Fibroblast of skin of scalp (primary cell): ENCODE results near the gene KLF6.
"Not testable (repeated sequence)": the region's sequence is repeated elsewhere in the genome, so short reads cannot be mapped to it uniquely, and the experiment has no call there.

ENCODE experiments used
- DNase-seq: peaks from one replicate; pipeline ENCODE4 v3.0.0-alpha.2; 2013

KLF6 gene

DNA sequence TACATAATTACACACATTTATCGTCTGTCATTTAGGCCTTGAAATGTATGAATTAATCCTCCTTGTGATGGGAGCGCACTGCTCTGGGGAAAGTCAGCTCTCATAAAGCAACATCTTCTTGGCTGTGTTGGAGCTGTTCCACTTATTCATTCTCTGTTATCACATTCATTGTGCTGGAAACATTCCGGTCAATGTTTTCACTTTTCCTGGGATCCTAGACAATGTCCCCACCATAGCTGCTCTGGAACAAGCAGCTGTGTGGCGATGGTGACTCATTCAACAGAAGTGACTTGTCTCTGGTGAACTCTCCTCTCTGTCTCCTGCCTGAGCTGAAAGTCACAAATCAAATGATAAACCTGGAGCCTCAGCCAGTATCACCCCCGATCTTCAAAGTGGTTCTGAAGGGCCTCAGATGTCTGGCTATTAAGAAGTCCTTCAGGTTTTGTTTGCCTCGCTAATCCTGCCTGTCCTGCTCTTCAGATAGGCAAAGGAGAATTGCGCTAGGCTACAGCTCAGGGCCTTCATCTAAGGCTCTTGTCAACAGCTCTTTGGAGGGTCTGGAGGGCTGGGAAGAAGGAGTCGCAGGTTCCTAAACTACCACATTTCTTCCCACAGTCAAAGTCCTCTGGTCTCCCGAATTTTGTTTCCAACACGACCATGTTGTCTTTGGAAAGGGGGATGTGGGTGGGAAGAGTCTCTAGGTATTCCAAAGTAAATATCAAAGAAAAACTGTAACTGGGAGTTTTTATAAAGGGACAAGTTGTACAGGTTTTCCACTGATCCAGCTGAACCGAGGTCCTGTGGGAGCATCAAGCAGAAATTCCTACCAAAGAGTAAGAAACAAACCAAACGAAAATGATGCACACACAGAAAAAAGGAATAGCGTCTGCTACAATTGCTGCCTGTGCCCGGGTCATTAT lies 29.3 kb downstream of the KLF6 start:
- DNase-seq, result peak; percentile 68

DNA sequence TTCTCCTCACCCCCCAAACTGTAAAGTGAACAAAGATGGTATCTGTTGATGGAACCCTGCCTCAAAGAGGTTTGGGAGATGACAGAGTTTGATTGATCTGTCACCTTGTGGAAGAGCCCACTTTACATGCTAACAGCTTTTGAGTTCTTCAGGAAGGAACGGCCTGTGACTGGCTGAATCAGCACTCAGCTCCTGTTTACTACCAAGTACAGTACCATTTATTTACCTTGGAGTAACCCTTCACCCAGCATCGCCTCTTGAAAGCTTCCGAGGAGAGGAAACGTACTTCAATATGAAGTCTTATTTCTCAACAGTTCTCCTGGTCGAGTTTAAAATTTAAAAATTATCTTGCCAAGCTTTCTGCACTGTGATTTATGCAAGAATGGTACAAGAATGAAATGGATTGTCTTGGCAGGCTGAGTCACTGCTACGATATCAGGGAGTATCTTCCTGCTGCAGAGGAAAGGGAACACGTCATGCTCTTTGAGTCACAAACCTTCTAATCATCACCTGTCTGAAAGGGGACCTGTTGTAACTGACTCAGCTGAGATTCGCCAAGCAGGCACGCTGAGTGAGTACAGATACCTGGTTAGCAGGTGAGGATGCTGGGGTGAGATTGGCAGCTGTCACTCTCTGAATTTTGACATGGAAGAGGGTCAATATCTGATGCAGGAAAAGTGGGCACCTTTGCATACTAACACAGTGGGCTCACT lies 30.1 kb downstream of the KLF6 start:
- DNase-seq, result peak; percentile 66

DNA sequence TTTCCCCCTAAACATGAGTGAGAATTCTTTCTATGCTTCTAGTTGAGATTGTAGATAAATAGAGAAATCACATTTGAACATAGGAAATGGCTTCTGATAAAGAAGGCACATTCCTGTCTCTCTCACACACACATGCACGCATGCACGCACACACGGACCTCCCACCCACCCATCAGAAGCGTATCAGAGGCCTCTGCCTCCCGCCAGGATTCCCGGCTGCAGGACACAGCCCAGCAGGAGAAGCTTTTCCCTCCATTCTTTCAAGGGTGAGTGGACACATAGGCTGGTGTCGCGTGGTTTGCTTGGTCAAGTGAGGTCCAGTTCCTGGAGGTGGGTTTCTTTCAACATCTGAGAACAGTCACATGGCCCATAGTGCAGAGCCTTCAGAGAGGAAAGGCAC lies 34.2 kb downstream of the KLF6 start:
- DNase-seq, result peak; percentile 22

DNA sequence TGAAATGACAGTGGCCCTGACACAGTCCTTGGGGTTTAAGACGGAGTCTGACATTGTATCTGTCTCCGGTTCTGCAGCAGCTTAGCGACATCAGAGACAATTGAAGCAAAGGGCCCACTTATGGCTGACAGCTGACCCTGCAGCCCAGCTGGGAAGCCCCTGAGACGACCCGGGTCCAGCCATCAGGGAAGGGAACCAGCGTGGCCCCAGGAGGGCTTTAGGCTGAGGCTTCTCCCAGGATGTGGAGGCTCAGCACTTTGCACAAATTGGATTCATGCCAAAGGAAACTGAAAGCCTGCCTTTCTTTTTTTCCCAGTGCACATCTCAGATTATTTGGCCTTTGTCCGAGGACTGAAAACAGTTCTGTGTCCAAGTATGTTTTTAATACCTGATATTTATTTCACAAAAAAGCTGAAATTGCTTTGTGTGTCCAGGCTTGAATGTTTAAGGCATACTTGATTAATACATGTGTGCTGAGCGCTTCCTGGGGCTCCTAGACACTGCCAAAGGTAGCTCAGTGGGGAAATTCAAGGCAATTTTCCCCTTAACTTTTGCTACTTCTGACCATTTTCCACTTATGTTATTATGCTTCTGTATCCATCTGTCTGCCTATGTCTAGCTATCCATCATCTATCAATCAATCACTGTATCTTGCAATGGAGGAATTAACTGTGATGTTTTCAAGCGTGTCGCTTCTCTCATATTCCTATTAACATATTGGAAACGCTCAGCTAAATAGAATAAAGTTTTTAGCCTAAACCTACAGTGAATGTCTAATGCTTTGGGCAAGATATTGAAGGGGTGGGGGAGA lies 34.8 kb downstream of the KLF6 start:
- DNase-seq, result peak; percentile 46

DNA sequence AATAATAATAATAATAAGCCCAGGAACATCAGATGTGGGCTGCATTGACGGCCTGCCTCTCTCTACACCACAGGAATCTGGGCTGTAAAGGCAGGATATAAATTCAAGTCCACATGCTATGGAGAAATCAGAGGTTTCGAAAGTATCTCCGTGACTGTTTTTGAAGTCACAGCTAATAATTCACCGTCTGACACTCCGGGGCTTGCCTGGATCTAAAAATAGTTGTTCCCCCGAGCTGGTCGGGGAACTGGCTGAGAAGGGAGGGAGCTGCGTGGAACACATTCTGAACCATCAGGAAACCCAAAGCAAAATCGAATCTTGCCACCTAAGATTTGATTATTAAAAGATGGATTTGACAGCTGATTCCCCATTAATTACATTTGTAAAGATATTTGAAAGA lies 35.4 kb downstream of the KLF6 start:
- DNase-seq, result peak; percentile 70

DNA sequence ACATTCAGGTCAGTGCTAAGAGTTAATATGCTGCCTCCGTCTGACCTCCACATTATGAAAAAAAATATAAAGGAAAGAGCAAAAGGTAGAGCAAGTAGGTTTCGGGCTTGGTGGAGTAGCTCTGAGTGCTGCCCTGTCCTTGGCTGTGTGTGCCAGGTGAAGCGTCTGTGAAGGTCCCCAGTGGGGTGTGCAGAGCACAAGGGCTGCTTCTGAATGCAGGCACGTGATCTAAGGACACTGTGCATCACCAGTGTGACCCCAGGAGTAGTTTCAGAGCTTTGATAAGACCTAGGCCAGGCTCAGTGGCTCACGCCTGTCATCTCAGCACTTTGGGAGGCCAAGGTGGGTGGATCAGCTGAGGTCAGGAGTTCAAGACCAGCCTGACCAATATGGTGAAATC lies 36.0 kb downstream of the KLF6 start:
- no peak for DNase-seq

DNA sequence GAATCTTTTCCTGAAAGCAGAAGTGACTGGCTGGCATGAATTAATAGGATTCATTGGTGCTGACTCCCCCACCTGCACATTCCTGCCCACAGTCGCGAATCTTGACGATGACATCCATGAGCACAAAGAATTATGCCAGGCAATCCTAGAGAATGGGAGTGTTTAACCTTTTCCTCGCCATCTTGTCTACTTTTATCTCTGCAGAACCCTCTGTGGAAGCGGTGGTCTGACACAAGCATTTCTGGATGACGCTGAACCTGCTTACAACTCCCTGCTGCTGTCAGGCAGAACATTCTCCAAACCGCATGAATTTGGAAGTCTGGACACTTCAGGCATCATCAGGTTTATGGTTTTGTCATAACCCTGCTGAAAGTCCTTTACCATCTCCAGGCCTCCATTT lies 36.5 kb downstream of the KLF6 start:
- no peak for DNase-seq

DNA sequence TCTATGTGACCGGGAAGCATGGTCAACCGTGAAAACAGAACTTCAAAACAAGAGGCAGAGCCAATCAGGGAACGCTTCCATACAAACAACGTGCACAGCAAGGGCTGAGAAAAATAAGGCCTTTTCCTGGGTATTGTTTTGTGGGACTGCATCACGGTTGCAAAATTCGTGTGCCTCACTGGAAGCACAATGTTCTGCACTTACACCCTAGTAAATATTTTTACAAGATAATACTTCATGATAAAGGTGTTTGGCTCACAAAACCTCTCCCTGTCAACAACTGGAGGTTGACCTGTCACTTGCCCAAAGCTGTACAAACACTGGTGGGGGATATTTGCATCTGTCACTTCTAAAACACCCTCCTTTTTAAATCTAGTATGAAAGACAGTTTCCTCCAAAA lies 37.0 kb downstream of the KLF6 start:
- no peak for DNase-seq

DNA sequence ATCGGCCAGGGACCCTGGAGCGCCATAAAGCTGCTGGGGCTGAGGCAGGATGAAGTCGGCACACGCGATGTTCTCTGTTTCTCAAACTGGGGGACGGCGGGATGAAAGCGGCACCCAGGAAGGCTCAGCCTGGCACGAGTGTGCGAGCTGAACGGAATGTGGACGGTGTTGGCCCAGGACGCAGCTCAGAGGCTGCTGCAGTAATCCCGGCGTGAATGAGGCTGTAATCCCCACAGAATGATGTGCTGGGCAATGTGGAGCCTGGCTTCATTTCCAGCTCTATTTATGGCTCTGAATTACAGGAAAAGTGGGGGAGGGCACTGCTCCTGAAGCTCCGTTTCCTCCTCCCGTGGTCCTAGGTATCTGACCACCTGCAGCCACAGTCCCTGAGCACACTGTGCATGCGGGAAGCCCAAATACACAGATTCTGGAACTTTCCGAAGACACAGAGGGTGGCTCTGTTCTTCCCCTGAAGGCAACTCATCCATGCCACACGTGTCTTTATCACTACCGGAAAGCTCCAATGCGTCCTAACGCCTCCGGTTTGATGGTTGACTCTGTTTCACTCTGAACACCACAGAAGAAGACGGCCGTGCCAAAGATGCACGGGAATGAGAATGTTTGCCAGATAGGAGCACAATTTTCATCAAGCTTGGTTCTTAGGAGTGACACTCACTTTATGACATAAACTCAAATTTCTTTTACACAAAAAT lies 37.6 kb downstream of the KLF6 start:
- DNase-seq, result no peak

DNA sequence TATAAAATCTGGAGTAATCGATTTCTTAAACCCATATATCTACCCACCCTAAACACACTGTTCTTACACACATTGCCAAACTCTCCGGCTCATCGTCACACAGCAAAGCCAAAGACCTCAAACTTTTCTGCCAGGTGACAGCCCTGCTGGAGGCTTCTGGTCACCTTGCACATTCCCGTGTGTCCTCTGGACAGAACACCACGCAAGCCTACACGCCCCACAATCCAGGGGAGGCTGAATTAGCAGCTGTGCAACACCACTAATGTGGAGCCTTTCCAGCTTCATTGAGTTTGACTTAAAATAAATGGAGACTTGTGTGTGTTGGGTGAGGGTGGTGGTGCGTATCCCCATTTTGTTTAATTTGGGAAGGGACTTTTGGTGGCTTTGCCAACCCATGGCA lies 38.4 kb downstream of the KLF6 start:
- DNase-seq, result no peak

DNA sequence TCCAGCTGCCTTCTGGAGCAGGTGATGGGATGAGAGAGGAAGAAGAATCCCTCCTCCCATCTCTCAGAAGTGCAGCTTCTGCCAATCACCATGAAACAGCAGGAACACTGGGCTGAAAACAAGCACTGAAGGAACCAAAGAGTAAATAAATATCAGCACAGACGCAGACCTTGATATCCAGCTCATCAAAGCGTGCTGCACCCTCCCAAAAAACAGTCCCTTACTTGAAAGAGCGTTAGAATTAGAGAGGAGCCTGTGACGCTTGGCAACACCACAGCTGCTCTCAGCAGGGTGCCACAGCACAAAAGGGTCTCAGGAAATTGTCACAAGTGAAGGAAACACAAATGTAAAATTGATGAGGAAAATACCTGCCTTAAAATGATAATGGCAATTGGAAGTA lies 39.5 kb downstream of the KLF6 start:
- DNase-seq, result no peak

DNA sequence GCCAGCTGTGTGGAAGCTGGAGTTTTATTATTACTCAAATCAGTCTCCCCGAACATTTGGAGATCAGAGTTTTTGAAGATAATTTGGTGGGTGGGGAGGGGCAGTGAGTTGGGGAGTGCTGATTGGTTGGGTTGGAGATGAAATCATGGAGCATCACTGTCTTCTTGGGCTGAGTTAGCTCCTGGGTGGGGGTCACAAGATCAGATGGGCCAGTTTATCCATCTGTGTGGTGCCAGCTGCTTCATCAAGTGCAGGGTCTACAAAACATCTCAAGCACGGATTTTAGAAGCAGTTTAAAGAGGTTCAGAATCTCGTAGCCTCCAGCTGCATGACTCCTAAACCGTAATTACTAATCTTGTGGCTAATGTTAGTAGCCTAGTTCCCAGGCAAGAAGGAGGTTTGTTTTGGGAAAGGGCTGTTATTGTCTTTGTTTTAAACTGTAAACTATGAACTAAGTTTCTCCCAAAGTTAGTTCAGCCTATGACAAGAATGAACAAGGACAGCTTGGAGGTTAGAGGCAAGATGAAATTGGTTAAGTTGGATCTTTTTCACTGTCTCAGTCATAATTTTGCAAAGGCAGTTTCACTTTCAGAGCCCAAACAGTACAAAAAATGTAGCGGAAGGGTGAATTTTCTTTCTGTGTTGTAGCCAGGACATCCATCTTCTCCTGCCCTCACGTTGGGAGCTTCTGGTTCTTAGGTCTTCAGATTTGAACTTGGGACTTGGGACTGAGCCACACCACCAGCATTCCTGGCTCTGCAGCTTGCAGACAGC lies 43.1 kb downstream of the KLF6 start:
- DNase-seq, result no peak

DNA sequence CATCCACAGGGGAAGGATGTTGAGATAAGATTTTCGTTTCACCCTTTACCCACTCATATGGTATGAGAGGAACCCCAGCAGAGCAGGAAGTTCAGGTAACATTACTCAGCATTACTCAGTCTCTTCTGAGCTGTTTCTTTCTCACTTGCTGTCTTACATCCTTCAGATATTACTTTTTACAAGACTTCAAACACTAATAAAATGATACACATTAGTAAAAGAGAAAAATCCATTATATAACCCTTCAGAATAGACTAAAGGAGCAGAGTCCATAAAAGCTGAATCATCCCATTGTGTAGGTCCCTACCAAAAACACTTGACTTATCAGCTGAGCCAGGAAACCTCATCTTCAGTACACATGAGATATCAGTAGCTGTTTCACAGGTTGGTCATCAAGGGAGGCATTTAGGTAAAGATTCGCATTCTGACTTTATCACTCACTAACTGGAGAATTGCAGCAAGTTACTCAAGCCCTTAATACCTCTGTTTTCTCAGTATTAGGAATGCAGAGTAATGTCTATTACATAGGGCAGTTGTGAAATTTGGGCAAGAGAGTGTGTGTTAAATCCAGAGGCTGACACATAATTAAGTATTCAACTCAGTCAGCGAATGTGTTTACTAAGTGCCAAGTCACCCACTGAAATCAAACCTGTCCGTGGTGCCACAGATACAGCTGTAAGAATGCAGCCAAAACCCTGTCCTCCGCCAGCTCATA lies 44.7 kb downstream of the KLF6 start:
- DNase-seq, result peak; percentile 27

DNA sequence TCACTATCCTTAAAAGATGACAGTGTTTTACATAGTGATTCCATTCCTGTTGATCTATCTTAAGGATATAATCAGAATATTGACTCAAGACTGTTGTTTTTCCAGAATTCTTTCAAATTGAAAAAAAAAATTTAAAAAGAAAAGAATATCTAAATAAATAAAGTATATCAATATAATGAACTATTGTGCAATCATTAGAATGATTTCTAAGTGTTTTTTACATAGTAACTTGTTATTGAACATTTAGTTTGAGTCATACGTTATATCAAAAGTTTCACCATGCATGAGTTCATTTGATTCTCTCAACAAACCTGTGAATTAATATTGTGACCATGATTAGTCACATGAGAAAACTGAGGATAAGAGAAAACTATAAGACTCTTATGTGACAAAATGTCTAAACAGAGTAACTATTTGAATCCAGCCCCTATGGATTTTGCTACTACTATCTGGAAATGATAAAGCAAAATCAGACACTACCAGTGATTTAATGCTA lies 46.1 kb downstream of the KLF6 start:
- DNase-seq, result no peak

DNA sequence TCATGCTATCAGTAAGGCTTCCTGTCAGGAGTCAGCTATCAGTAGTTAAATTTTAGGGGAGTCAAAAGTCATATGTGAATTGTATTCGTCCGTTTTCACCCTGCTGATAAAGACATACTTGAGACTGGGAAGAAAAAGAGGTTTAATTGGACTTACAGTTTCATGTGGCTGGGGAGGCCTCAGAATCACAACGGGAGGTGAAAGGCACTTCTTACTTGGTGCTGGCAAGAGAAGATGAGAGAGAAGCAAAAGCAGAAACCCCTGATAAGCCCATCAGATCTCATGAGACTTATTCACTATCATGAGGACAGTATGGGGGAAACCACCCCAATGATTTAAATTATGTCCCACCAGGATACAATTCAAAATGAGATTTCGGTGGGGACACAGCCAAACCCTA lies 47.1 kb downstream of the KLF6 start:
- DNase-seq, result no peak

DNA sequence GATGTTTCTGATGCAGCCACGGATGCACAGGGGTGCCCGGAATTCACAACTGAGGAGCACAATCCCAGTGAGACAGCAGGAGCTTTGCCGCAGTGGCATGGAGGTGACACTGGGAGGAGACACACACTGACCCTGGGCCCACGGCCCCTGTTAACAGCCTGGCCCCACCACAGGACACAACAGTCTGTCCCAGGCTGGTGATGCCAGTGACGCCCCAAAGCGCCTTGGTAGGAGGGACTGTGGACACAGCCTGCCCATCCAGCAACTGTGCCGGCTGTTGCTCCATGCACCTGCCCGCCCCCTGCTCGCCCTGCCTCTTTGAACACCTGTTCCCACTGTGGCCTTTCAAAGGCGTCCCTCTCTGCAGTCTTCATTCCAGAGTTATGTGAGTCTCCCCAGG lies 49.8 kb downstream of the KLF6 start:
- no peak for DNase-seq

DNA sequence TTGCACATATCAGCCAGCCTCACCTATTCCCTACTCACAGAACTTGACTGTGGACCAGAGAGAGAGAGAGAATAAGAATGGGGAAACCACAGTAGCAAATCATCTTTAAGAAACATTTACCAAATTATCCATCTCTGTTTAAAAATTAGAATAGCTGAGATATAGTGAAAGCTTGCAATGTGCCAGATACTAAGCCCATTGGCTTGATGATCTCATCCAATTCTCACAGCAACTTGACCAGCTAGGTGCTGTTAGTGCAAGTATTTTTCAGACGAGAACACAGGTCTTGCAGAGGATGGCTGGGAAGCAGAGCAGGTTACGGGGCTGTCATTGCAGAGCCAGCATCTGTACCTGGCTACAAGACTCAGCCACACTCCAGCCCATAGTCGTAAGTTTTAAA lies 50.9 kb downstream of the KLF6 start:
- no peak for DNase-seq

DNA sequence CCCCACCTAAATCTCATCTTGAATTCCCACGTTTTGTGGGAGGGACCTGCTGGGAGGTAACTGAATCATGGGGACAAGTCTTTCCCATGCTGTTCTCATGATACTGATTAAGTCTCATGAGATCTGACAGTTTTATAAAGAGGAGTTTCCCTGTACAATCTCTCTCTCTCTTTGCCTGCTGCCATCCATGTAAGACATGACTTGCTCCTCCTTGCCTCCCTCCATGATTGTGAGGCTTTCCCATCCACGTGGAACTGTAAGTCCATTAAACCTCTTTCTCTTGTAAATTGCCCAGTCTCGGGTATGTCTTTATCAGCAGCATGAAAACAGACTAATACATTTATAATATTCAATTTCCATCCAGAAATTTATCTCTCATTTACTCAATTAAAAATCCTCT lies 52.8 kb downstream of the KLF6 start:
- not testable (repeated sequence) for DNase-seq

DNA sequence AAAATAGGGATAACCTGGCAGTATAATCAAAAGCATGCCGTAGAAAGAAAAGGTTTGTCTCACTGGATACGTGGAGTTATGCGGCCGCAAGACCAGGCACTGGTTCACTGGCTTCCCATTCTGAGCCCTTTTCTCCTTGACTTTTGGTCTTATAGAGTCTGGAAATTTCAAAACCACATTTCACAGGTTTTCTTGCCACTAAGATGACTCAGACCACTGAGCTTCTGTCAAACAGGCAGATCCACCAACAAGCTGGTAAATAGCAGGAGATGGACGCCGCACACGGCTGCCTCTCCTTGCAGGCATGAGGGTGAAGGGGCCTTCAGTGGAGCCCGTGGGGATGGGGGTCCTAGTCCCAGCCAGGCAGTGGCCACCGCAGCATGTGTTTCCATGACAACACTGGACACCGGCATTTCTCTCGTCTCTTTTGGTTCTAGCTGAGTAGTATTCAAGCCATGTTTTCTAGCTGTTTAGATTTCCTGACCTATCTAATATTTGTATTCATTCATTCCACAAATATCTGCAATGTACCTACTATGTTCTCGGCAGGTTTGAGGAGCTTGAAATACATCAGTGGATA lies 55.5 kb downstream of the KLF6 start:
- DNase-seq, result peak; percentile 16

DNA sequence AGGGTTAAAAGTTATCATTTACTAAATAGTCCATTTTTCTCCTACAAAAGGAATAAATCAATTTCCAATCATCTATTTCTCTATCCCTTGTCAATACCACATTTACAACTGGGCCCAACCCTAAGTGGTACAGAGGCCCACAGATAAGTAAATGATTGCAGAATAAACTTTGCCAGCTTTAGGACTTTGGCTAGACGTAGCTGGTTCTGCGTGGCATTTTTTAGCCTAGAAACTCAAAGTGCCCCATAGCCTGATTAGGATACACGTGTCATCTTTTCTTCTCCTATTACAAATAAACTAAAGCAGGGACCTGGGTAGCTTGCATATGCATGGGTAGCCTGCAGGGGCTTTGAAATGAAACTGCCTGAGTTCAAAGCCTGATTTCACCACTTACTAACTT lies 56.4 kb downstream of the KLF6 start:
- no peak for DNase-seq
